ENCODE data around the gene TREML1.

Gene TREML1

GRCh38 chr6:41177287-41177686 lies 23.1 kb upstream of the TREML1 start:
- DNase-seq: no peak

GRCh38 chr6:41176189-41176588 lies 22.0 kb upstream of the TREML1 start:
- DNase-seq: no peak

GRCh38 chr6:41175084-41175483 lies 20.9 kb upstream of the TREML1 start:
- no peak for DNase-seq

GRCh38 chr6:41174610-41175009 lies 20.5 kb upstream of the TREML1 start:
- no peak for DNase-seq

GRCh38 chr6:41171908-41172307 lies 17.8 kb upstream of the TREML1 start:
- no peak for DNase-seq

DNA sequence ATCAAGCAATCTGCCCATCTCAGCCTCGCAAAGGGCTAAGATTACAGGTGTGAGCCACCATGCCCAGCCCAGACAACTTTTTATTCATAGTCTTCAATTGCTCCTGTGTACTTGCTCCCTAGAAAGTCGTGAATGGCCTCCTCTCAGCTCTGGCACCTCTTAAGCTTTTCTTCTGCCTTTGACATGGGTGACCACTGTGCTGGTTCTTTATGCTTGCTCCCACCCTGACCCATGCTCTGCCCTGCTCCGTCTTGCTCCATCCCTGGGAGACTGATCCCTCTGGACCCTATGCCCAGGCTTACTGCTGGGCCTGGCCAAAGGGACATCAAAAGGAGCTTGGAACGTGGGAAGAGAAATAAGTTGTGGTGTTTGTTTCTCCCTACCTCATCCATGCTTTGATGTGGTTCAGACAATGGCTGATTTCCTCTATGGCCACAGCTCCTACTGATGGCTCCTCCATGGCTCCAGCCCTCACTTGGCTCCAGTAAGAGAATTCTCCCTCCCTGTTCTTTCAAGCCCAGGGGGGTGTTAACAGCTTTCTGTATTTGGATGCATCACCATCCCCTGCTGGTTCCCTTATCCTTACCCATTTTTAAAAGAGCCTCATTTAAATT lies 16.5 kb upstream of the TREML1 start:
- DNase-seq: no peak

- DNase-seq: no peak
Observed at GRCh38 chr6:41167173-41167963, 13.2 kb upstream of the TREML1 start.

- no peak for DNase-seq
Observed at GRCh38 chr6:41164551-41165120, 10.5 kb upstream of the TREML1 start.

DNA sequence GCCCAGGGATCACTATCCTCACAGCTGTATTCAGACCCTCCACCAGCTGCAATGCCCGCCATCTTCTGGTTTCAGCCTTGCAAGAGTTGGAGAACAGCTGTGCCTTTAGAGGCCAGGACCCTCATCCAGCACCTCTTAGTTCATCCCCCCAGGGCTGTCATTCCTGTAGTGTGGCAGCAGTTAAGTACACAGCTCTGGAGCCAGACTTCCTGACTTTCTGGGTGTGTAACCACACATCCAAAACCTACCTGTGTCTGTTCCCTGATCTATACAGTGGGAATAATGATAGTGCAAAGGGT lies 9.2 kb upstream of the TREML1 start:
- DNase-seq: no peak

DNA sequence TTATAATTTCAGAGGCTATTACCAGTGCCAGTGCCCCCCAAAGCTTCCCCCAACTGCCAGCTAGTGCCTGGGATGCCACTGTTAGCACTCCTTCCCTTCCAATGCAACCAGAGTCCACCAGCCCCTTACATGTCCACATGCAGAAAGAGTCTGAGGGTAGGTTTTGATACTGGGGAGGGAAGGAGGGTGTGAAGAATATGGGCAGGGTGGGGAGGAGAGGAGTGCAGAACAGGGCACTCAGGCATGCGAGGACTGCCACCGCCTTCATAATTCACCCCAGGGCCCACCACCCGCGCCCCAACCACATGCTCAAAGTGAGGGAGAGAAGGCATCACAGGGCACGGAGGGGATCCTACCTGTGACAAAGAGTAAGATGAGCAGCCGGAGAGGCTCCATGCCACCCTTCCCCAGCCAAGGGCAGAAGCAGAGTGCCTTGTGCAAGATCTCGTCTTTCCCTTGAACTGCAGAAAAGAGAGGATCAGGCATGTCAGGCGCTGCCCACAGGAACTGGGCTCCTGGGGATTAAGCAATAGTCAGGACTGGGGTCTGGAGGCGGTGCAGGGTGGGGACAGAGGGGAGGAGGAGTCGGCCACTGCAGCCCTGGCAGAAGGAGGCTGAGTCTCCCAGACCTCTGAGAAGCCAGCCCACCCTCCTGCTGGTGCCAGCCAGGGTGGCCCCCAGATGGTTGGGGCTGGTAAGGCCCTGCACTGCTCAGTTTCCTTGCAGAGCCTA lies 8.7 kb upstream of the TREML1 start, which contains the start of gene TREM2:
Gene TREM2, minus strand, starts transcription at position 430 of the 732 bp plus-strand sequence. Its CDS starts 34 bp downstream, at position 396.
- no peak for DNase-seq

DNA sequence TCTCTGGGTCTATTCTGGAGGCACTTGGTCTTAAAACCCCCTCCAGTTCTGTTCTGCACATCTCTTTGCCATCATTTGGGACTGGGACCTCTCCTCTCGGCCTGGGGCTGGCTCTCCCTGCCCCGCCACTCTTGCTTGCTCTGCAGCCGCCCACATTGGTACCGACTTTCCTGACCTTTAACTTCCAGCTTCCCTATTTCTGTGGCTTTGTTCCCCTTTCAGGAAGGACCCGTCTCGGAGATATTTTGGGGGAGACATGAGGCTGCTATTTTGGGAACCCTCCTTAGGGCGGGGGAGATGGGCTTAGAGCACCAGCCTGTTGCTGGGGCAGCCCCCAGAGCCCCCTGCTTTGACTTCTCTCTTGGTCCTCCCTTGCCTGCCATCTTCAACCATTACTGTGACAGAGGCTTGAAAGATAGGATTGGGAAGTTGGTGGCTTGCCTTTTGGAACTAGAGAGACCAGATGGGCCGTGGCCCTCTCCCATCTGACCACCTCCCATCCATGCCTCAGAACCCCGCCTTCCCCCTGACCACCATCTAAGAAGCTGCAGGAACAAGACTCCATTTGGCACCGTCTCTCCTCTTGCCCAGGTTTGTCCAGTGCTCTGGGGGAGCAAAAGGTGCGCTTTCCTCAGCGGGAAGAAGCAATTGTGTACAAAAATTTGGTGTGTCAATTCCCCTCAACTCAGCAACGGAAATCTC lies 7.9 kb upstream of the TREML1 start:
- DNase-seq: no peak

DNA sequence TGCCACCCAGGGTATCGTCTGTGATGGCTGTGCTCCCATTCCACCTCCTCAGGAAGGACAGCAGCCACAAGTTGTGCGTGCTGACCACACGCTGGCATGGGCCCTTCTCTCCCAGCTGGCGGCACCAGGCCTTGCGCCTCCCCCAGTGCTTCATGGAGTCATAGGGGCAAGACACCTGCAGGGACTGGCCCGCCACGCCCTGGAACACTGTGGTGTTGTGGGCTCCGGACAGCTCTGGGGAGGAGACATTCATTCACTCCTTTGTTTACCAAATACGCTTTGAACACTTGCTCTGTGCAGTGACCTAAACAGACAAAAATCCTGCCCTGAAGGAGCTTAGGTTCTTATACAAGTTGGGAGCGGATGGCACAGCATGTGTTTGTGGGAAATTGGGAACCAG lies 7.2 kb upstream of the TREML1 start:
- DNase-seq: no peak

DNA sequence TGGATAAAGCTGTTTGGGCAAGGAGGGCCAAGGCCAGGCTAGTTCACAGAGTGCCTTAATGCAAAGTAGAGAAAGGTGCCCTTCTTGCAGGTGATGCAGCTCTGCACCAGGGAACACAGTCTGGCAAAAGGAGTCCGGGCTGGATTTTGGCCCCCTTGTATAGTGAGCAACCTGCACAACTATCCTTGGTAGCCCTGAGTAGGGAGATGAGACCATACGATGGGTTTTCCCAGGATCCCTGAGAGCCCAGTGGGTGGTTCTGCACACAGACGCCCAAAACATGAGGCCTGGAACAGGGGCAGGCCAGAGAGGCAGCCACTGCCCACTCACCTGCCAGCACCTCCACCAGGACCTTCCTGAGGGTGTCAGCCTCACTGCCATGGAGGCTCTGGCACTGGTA lies 6.8 kb upstream of the TREML1 start:
- DNase-seq: no peak

GRCh38 chr6:41159415-41160082 lies 5.4 kb upstream of the TREML1 start:
- peak in 1 of 2 experiments; percentile 22 for DNase-seq

- no peak for DNase-seq
Observed at GRCh38 chr6:41157323-41157722, 3.2 kb upstream of the TREML1 start.

DNA sequence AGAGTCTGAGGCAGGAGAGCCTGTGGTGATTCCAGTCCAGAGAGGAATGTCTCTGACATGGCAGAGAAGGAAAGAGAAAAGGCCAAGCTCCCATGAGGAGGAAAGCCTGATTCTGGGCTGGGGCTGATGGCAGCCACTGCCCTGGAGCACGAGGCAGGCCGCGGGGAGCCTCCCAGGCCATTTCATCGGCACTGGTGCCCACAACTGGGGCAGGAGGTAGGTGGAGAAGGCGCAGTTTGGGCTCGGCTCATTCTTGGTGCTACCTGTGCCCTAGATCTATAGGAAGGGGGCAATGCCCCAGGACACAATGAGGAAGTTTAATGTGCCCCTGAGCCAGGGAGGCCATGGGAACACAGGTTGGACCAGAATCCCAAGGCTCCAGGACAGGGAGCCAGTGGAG lies 2.6 kb upstream of the TREML1 start:
- DNase-seq: no peak

DNA sequence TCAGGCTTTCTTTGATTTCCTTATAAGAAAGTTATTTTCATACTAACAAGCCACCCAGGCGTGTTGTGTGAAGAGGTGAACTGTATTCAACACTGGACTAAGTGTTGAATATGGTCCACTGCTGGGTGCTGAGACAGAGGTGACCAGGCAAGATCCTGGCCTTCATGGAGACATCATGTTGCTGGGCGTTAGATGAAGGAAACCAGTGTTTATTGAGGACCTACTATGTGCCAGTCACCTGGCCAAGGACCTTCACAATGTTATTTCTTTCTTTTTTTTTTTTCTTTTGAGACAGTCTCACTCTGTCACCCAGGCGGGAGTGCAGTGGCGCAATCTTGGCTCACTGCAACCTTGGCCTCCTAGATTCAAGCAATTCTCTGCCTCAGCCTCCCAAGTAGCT lies 1.9 kb upstream of the TREML1 start:
- DNase-seq: no peak

DNA sequence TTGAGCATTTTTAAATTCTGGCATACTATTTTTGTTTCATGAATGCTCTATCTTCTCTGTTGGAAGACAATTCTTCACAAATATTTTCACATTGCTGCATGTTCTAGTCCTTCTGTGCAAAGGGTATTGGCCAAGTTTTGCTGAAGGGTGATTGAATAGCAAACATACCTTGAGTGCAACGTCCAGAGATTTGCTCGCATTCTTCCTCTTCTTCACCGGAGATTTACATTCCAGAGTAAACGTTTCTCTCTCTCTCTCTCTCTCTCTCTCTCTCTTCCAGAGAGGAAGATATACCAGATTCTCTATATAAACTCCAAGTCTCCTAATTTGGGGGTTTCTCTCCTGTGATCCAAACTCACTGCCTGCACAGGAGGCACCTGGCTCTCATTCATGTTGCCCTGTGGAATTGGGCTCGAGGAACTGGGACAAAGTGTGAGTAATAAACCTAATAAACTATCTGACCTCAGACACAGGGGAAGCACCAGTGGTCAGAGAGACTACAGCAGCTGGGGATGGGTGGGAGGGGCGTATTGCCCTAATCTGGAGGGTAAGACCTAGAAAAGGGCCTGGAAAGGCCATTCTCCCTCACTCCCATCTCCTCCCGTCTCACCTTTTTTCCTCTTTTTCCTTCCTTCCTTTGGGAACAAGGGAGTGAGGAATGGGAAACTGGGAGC lies 1.1 kb upstream of the TREML1 start:
- DNase-seq: no peak

DNA sequence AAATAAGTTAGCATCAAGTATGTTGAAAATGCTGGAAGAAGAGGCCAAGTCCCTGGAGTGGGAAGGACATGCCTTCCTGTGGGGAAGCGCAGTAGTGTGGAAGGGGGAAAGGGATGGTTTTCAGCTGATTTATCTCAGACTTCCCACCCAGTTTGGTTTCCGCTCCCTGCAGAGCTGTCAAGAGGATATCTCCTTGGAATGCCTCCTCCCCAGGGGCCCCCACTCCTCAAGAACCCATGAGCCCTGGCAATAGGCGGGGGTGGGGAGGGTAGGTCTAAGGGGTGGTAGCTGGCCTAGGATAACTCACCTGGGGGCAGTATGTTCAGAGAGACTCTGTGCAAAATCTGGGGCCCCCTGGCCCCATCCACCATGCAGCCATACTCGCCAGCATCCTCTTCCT lies 696 bp downstream of the TREML1 start:
- DNase-seq: no peak

DNA sequence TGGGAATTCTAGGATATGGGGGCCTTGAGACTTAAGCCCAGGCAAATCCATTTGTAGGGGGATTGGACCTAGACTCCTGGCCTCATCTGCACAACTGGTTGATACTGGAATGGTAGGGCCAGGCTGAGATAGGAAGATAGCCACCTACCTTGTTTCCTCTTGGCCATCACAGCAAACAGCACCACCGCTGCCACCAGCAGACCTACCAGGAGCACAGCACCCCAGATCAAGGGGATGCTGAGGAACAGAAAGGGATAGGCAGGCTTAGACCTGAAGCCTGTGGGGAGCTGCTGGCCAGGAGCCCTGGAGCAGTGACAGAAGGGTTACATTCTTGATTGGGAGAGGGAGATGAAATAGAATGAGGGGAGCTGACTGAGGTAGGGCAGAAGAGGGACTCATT lies 3.5 kb downstream of the TREML1 start:
- no peak for DNase-seq

DNA sequence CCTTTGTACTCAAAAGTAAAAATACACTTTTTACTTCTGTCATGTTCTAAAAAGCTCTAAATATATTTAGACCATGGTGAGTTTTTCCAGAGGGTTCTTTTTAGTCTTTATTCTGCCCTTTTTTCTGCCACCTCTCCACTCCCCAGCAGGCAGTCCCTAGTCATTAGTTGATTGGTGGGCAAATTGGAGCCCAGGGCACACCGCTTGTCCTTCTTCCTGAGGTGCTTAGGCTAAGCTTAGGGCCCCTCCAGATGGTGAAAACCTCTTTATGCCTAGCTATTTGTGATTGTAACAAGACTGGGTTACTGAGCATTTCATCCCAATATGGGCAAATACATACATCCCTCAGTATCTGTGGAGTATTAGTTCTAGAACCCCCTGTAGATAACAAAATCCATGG lies 6.2 kb downstream of the TREML1 start:
- DNase-seq: no peak

DNA sequence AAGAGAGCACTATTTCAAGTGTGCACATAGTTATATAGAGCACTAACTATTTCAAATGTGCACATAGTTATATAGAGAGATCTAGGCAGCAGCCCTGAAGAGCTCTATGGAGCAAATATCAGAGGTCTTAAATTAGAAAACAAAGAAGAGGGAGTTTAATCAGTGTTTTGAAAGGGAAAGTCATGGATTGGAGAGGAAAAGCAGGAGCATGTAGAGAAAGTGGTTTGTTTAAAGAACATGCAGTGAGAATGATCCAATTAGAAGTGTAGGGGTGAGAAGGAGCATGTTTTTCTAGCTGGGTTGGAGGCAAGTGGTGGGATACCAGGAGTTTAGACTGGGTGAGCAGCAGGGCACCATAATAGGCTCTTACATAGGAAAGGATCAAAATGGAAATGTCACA lies 17.2 kb downstream of the TREML1 start:
- no peak for DNase-seq

Measured in NCI-H446 (cell line).